Caco-2 (cell line): Measurements from ENCODE around the gene SORCS2. TPM values are rescaled to one million over a fixed set of nuclear protein-coding genes. Genes with fewer than 3 reads are reported as not detected.
A peak's percentile ranks its signal among the peaks of the same experiment; 100 is the strongest.
"Not testable (repeated sequence)": the region's sequence is repeated elsewhere in the genome, so short reads cannot be mapped to it uniquely, and the experiment has no call there.

Source experiments
- BruUV-seq: library from RNA; stranded (reverse); fragments of 400-500 nt; replicated peaks from 2 replicates; lab custom pipeline; 2021; lab: Mats Ljungman, UMichigan
- CTCF ChIA-PET: fragments of 300-600 bp; sonication (Branson Sonifier 250); formaldehyde crosslinking; loops from one replicate; lab custom pipeline; 2022; ENCODE audit warnings: antibody characterized with exemption; lab: Charles Lee
- POLR2A ChIA-PET: fragments of 300-600 bp; sonication (Branson Sonifier 250); formaldehyde crosslinking; loops from one replicate; lab custom pipeline; 2022; ENCODE audit warnings: antibody characterized with exemption; lab: Charles Lee
- DNase-seq, 2 experiments: peaks; one replicate each; pipeline versions ENCODE4 v3.0.0 to v3.0.0-alpha.2; 2020 to 2022
- H3K27me3 ChIP-seq: replicated peaks from 2 replicates; pipeline ENCODE4 v1.6.0; 2011; ENCODE audit warnings: low read length; ENCODE audit not compliant: control insufficient read depth, insufficient read depth
- H3K36me3 ChIP-seq: 2 replicates; pipeline ENCODE4 v1.5.1; 2011; ENCODE audit warnings: low read length; ENCODE audit not compliant: control insufficient read depth, insufficient read depth
- H3K4me1 ChIP-seq: fragments of 250-450 bp; sonication (Bioruptor Pico); 2 replicates; pipeline ENCODE4 v1.5.1; 2020; ENCODE audit warnings: mild to moderate bottlenecking
- H3K4me3 ChIP-seq: 2 replicates; pipeline ENCODE4 v1.5.1; 2011; ENCODE audit warnings: low read depth, mild to moderate bottlenecking, control low read depth, low read length
- H3K9me3 ChIP-seq: fragments of 250-450 bp; sonication (Bioruptor Pico); 2 replicates; pipeline ENCODE4 v1.5.1; 2020; ENCODE audit warnings: mild to moderate bottlenecking, moderate library complexity
- H3K27ac Mint-ChIP-seq: one replicate; pipeline ENCODE4 v1.8.0; 2022; ENCODE audit warnings: mixed read lengths; ENCODE audit not compliant: unreplicated experiment
- H3K27me3 Mint-ChIP-seq: one replicate; pipeline ENCODE4 v1.8.0; 2022; ENCODE audit warnings: mixed read lengths; ENCODE audit not compliant: insufficient read depth, unreplicated experiment
- H3K36me3 Mint-ChIP-seq: one replicate; pipeline ENCODE4 v1.8.0; 2022; ENCODE audit warnings: mild to moderate bottlenecking, mixed read lengths; ENCODE audit not compliant: insufficient read depth, unreplicated experiment
- H3K4me1 Mint-ChIP-seq: one replicate; pipeline ENCODE4 v1.8.0; 2022; ENCODE audit warnings: low read depth, mixed read lengths; ENCODE audit not compliant: unreplicated experiment
- H3K4me3 Mint-ChIP-seq: one replicate; pipeline ENCODE4 v1.8.0; 2022; ENCODE audit warnings: mild to moderate bottlenecking, moderate library complexity, mixed read lengths; ENCODE audit not compliant: unreplicated experiment
- H3K9me3 Mint-ChIP-seq: one replicate; pipeline ENCODE4 v1.8.0; 2022; ENCODE audit warnings: mixed read lengths; ENCODE audit not compliant: unreplicated experiment
- intact Hi-C: fragments of 100-400 bp; cut with micrococcal nuclease; formaldehyde crosslinking; loops from one replicate; pipeline ENCODE4 v1.10.0; 2022; ENCODE audit not compliant: unreplicated experiment
- total RNA-seq: library from RNA; stranded (reverse); gene quantifications from 2 replicates; pipeline ENCODE4 v1.2.3, GENCODE V29; 2022
- TF ChIP-seq, protein P1 (sequence below), 2 experiments: fragments of 200-600 bp in 1 of 2; IDR thresholded peaks; 1 replicate in 1 of 2; 2 replicates in 1 of 2; pipeline versions ENCODE4 v1.5.1 to v1.8.0; 2011 to 2022; ENCODE audit warnings: antibody characterized with exemption in 1 of 2, control low read depth in 1 of 2, inconsistent platforms in 1 of 2, low read depth in 1 of 2, low read length in 1 of 2, mild to moderate bottlenecking in 1 of 2, moderate library complexity in 1 of 2; ENCODE audit not compliant: insufficient read depth in 1 of 2, severe bottlenecking in 1 of 2, unreplicated experiment in 1 of 2

Gene SORCS2
- total RNA-seq, 1 experiment from 2014 or later = 1.6 TPM

DNA sequence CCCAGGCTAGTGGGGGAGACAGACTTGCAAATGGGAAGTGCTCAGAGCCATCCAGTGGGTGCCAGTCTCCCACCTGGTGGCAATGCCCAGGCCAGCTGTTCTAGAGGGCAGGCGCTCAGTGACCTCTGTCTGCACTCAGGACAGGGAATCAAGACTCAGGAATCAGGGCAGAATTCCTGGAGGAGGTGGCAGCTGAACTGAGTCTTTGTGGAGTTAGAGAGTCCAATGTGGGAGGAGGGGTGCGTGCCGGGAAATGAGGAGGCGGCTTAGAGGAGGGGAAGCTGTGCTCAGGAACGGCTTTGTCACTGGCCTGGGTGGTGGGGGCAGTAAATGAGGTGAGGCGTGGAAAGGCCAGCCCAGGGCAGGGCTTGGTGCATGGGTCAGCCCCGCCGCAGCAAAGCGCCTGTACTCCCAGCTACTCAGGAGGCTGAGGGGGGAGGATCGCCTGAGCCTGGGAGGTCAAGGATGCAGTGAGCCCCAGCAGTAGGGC is 31.3 kb upstream of the SORCS2 start:
- no peaks in the 10 kb centered on the region for H3K9me3 ChIP-seq
- H3K27ac Mint-ChIP-seq = no peak overlapping the region
- peaks cover 6% of the 10 kb centered on the region for H3K36me3 Mint-ChIP-seq
- DNase-seq = peak in 1 of 2 experiments; percentile 40
- peaks cover 12% of the 10 kb centered on the region for H3K4me1 ChIP-seq
- H3K36me3 ChIP-seq = no peaks in the 10 kb centered on the region
- intact Hi-C loops = no loop called here
- H3K9me3 Mint-ChIP-seq = no peaks in the 10 kb centered on the region
- BruUV-seq = no TSS peak
- H3K27me3 ChIP-seq = no peaks in the 10 kb centered on the region
- CTCF ChIA-PET = no interaction called here
- no peak overlapping the region for H3K4me3 Mint-ChIP-seq
- H3K27me3 Mint-ChIP-seq = no peaks in the 10 kb centered on the region
- TF ChIP-seq, protein P1, sequence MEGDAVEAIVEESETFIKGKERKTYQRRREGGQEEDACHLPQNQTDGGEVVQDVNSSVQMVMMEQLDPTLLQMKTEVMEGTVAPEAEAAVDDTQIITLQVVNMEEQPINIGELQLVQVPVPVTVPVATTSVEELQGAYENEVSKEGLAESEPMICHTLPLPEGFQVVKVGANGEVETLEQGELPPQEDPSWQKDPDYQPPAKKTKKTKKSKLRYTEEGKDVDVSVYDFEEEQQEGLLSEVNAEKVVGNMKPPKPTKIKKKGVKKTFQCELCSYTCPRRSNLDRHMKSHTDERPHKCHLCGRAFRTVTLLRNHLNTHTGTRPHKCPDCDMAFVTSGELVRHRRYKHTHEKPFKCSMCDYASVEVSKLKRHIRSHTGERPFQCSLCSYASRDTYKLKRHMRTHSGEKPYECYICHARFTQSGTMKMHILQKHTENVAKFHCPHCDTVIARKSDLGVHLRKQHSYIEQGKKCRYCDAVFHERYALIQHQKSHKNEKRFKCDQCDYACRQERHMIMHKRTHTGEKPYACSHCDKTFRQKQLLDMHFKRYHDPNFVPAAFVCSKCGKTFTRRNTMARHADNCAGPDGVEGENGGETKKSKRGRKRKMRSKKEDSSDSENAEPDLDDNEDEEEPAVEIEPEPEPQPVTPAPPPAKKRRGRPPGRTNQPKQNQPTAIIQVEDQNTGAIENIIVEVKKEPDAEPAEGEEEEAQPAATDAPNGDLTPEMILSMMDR (IDR thresholded peaks at IDR 0.05; ENCODE audit: insufficient read depth in 1 of 2, low read depth in 1 of 2, low read length in 1 of 2, severe bottlenecking in 1 of 2, unreplicated experiment in 1 of 2) = no peak
- H3K4me3 ChIP-seq = no peak overlapping the region
- peaks cover 16% of the 10 kb centered on the region for H3K4me1 Mint-ChIP-seq
- POLR2A ChIA-PET = no interaction called here

DNA sequence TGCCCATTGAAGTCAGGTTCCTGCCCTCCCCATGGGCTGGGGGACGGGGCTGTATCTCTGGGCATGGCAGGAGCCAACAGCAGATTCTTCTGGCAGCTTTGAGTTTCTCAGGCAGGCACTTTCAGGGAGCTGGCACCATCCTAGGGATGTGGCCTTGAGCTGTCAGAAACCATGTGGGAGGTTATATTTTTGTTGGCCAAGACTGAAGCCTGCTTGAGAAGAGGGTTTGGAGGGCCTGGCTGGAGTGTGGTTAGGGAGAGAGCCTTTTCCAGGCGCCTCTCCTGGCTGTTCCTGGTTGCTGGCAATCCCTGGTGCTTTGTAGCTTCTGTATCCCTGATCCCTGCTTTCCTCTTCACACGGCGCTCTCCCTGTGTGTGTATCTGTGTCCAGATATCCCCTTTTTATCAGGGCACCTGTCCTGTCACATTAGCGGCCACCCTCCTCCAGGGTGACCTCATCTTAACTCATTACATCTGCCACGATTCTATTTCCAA is 30.6 kb upstream of the SORCS2 start:
- Mint-ChIP-seq H3K4me3 (no peak overlapping the region), H3K27me3 (no peaks in the 10 kb centered on the region), H3K9me3 (no peaks in the 10 kb centered on the region), H3K36me3 (peaks cover 6% of the 10 kb centered on the region), H3K4me1 (peaks cover 16% of the 10 kb centered on the region), H3K27ac (no peak overlapping the region)
- BruUV-seq = no TSS peak
- TF ChIP-seq, protein P1 (IDR thresholded peaks at IDR 0.05; ENCODE audit: insufficient read depth in 1 of 2, low read depth in 1 of 2, low read length in 1 of 2, severe bottlenecking in 1 of 2, unreplicated experiment in 1 of 2) = no peak
- Histone ChIP-seq H3K27me3 (no peaks in the 10 kb centered on the region), H3K36me3 (no peaks in the 10 kb centered on the region), H3K4me3 (no peak overlapping the region), H3K9me3 (no peaks in the 10 kb centered on the region), H3K4me1 (peaks cover 14% of the 10 kb centered on the region)
- DNase-seq = peak in 1 of 2 experiments; percentile 2
- CTCF ChIA-PET = no interaction called here
- intact Hi-C loops = no loop called here
- POLR2A ChIA-PET = no interaction called here

DNA sequence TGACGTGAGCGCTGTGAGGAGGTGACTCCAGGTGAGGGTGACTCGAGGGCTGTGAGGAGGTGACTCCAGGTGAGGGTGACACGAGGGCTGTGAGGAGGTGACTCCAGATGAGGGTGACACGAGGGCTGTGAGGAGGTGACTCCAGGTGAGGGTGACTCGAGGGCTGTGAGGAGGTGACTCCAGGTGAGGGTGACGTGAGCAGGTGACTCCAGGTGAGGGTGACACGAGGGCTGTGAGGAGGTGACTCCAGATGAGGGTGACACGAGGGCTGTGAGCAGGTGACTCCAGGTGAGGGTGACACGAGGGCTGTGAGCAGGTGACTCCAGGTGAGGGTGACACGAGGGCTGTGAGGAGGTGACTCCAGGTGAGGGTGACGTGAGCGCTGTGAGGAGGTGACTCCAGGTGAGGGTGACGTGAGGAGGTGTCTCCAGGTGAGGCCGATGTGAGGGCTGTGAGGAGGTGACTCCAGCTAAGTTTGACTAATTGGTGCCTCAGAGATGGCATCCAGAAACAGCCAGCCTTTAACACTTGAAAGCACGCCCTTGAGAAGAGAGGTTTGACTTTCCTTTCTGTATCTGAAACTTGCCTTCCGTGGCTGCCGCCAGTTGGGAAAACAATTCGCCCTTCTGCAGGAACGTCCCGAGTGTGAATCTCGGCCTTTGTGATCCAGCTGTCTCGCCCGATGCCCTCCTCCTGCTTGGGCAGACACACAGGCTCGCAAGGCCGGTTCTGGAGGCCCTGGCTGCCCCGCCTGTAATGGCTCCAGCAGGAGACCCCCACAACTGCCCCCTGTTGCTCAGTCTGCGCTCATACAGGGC is 27.1 kb upstream of the SORCS2 start:
- H3K4me3 Mint-ChIP-seq, H3K27me3 Mint-ChIP-seq, H3K36me3 Mint-ChIP-seq, BruUV-seq, H3K36me3 ChIP-seq, CTCF ChIA-PET, POLR2A ChIA-PET, H3K27me3 ChIP-seq, H3K4me3 ChIP-seq, intact Hi-C loops, H3K9me3 Mint-ChIP-seq, H3K4me1 Mint-ChIP-seq, H3K9me3 ChIP-seq: not testable (repeated sequence)
- H3K27ac Mint-ChIP-seq = peak overlapping the region; percentile 72
- H3K4me1 ChIP-seq = peaks cover 18% of the 10 kb centered on the region
- peak in 1 of 2 experiments; percentile 17 for DNase-seq
